ENCODE measurements around the gene MTHFSD. TPM values are rescaled to one million over a fixed set of nuclear protein-coding genes. Genes with fewer than 3 reads are reported as not detected.

The MTHFSD gene
- total and polyA plus RNA-seq, 10 of the 15 experiments (the other 5 are each of a cell fraction or from before 2014, with no cell fraction given) = 2.2 to 24.5 (median 18.1) TPM

GRCh38 chr16:86529160-86529559 lies 25.9 kb downstream of the MTHFSD start:
- H4K20me1 ChIP-seq (ENCODE audit: control insufficient read depth, insufficient read depth) = no peaks in the 10 kb centered on the region; the same call in 1 of the 2 replicates
- CTCF ChIA-PET = interaction anchor here (2.3 kb wide), 1 partner anchor 11 kb away, joined by 10 read pairs; no protein-coding TSS in a partner anchor
- no TSS peak for BruUV-seq (replicated peaks)
- no peak overlapping the region for H3K27ac ChIP-seq (ENCODE audit: control insufficient read depth, insufficient read depth)
- FAIRE-seq (no peak), ATAC-seq (no peak), DNase-seq (ENCODE audit: low read depth, low spot score) (no peak)
- H2AFZ ChIP-seq (ENCODE audit: control insufficient read depth, low read depth, low read length) = no peak overlapping the region
- no peaks in the 10 kb centered on the region for H3K79me2 ChIP-seq (ENCODE audit: control insufficient read depth, insufficient read depth, low read length)
- intact Hi-C loops (cut with micrococcal nuclease; ENCODE audit: unreplicated experiment) (no loop called here), in situ Hi-C loops (cut with MboI) (no loop called here)
- RAD21 ChIA-PET (ENCODE audit: unreplicated experiment) = no interaction called here
- H3K4me2 ChIP-seq (ENCODE audit: control insufficient read depth, insufficient read depth) = no peak overlapping the region
- H3K4me3 ChIP-seq = no peak overlapping the region
- H3K27me3 ChIP-seq (replicated peaks in 1 of 2; ENCODE audit: control insufficient read depth in 2 of 2, insufficient read depth in 2 of 2, low read length in 1 of 2) = no peaks in the 10 kb centered on the region
- POLR2A ChIA-PET = no interaction called here
- no peaks in the 10 kb centered on the region for H3K9me3 ChIP-seq (replicated peaks; ENCODE audit: control insufficient read depth, insufficient read depth, low read length)
- 90% methylated on average over 8 of the region's 8 CpGs for whole genome bisulfite sequencing (ENCODE audit: insufficient coverage, insufficient replicate concordance, low lambda C conversion rate, missing lambda C conversion rate)
- SMC1A ChIA-PET (ENCODE audit: uncharacterized antibody, unreplicated experiment) = no interaction called here
- TF ChIP-seq MEF2A (IDR thresholded peaks at IDR 0.05; ENCODE audit: insufficient read depth, low read depth, low read length) (no peak), TCF7 (IDR thresholded peaks at IDR 0.05; ENCODE audit: borderline replicate concordance) (no peak), KDM1A (IDR thresholded peaks at IDR 0.05; ENCODE audit: borderline replicate concordance) (no peak), MYC (IDR thresholded peaks at IDR 0.05; ENCODE audit: insufficient read depth, insufficient read length, insufficient replicate concordance, low read length, severe bottlenecking) (no peak), PKNOX1 (IDR thresholded peaks at IDR 0.05) (no peak), ZNF24 (IDR thresholded peaks at IDR 0.05) (no peak), SIN3A (IDR thresholded peaks at IDR 0.05; ENCODE audit: low read depth, low read length) (no peak), RB1 (IDR thresholded peaks at IDR 0.05; ENCODE audit: borderline replicate concordance) (no peak), HCFC1 (IDR thresholded peaks at IDR 0.05; ENCODE audit: low read length) (no peak), BHLHE40 (IDR thresholded peaks at IDR 0.05; ENCODE audit: borderline replicate concordance in 1 of 2, low read depth in 2 of 2, low read length in 1 of 2) (no peak), BMI1 (IDR thresholded peaks at IDR 0.05; ENCODE audit: borderline replicate concordance) (no peak), NFXL1 (IDR thresholded peaks at IDR 0.05; ENCODE audit: borderline replicate concordance) (no peak), MEF2B (IDR thresholded peaks at IDR 0.05; ENCODE audit: partially characterized antibody, poor library complexity, severe bottlenecking) (no peak)
- H3K36me3 ChIP-seq (ENCODE audit: control insufficient read depth in 2 of 2, insufficient read depth in 2 of 2, low read length in 1 of 2) = no peaks in the 10 kb centered on the region; a peak in 1 of 4 replicates
- H3K9ac ChIP-seq (ENCODE audit: control insufficient read depth, insufficient read depth, low read length) = no peak overlapping the region
- H3K4me1 ChIP-seq (ENCODE audit: control insufficient read depth, insufficient read depth, low read length) = no peaks in the 10 kb centered on the region

Data from GM12878 (cell line).